ENCODE measurements around the gene MAP2K7.

The MAP2K7 gene

GRCh38 chr19:7867092-7867844 lies 36.4 kb upstream of the MAP2K7 start:
- no peak for DNase-seq

- no peak for DNase-seq
Observed at GRCh38 chr19:7868326-7868670, 35.4 kb upstream of the MAP2K7 start.

- DNase-seq: peak; percentile 83
Observed at GRCh38 chr19:7868671-7869452, 34.8 kb upstream of the MAP2K7 start.

GRCh38 chr19:7869453-7869909 lies 34.2 kb upstream of the MAP2K7 start:
- peak; percentile 83 for DNase-seq

GRCh38 chr19:7869910-7870511 lies 33.7 kb upstream of the MAP2K7 start:
- peak; percentile 81 for DNase-seq

GRCh38 chr19:7870571-7871436 lies 32.9 kb upstream of the MAP2K7 start:
- peak; percentile 75 for DNase-seq

- DNase-seq: peak; percentile 88
Observed at GRCh38 chr19:7871437-7872305, 32.0 kb upstream of the MAP2K7 start.

- DNase-seq: no peak
Observed at GRCh38 chr19:7872306-7873204, 31.1 kb upstream of the MAP2K7 start.

GRCh38 chr19:7873304-7874075 lies 30.2 kb upstream of the MAP2K7 start:
- DNase-seq: no peak

- DNase-seq: no peak
Observed at GRCh38 chr19:7874076-7874896, 29.4 kb upstream of the MAP2K7 start, which contains the start of gene PRR36. Gene PRR36 (minus strand): TSS chr19:7874390. CDS start chr19:7873689, 701 bp downstream.

- no peak for DNase-seq
Observed at GRCh38 chr19:7874897-7875273, 28.8 kb upstream of the MAP2K7 start.

- DNase-seq: no peak
Observed at GRCh38 chr19:7877249-7877836, 26.3 kb upstream of the MAP2K7 start.

GRCh38 chr19:7879111-7879807 lies 24.4 kb upstream of the MAP2K7 start:
- DNase-seq: no peak

GRCh38 chr19:7879836-7880235 lies 23.8 kb upstream of the MAP2K7 start:
- no peak for DNase-seq

- no peak for DNase-seq
Observed at GRCh38 chr19:7881910-7882309, 21.8 kb upstream of the MAP2K7 start.

- no peak for DNase-seq
Observed at GRCh38 chr19:7883105-7883504, 20.6 kb upstream of the MAP2K7 start.

- no peak for DNase-seq
Observed at GRCh38 chr19:7883796-7884570, 19.7 kb upstream of the MAP2K7 start.

Data from right forelimb (tissue), 1 donor.